ENCODE data around the gene LSM12.
"Not testable (repeated sequence)": the region's sequence is repeated elsewhere in the genome, so short reads cannot be mapped to it uniquely, and the experiment has no call there.

Gene LSM12

GRCh38 chr17:44039829-44040635 is 26.4 kb downstream of the LSM12 start:
- DNase-seq, result no peak

GRCh38 chr17:44038604-44039011 is 27.9 kb downstream of the LSM12 start:
- DNase-seq, result no peak

- no peak for DNase-seq
Measured at GRCh38 chr17:44037471-44037870, 29.0 kb downstream of the LSM12 start.

GRCh38 chr17:44034688-44035087 is 31.8 kb downstream of the LSM12 start:
- DNase-seq, result not testable (repeated sequence)

GRCh38 chr17:44033861-44034408 is 32.5 kb downstream of the LSM12 start:
- no peak for DNase-seq

- DNase-seq, result no peak
Measured at GRCh38 chr17:44030482-44030881, 36.0 kb downstream of the LSM12 start.

GRCh38 chr17:44029736-44030135 is 36.7 kb downstream of the LSM12 start:
- DNase-seq, result no peak

- no peak for DNase-seq
Measured at GRCh38 chr17:44024853-44025252, 41.6 kb downstream of the LSM12 start.

GRCh38 chr17:44024271-44024663 is 42.2 kb downstream of the LSM12 start:
- DNase-seq, result no peak

GRCh38 chr17:44023545-44024270 is 42.8 kb downstream of the LSM12 start:
- DNase-seq, result no peak

- no peak for DNase-seq
Measured at GRCh38 chr17:44022246-44022645, 44.2 kb downstream of the LSM12 start.

- not testable (repeated sequence) for DNase-seq
Measured at GRCh38 chr17:44021227-44021626, 45.2 kb downstream of the LSM12 start.

GRCh38 chr17:44014437-44015172 is 51.9 kb downstream of the LSM12 start, which contains the start of gene TMEM101:
Gene TMEM101, minus strand, starts transcription at chr17:44014963. Its CDS starts 11 bp downstream, at chr17:44014952.
- DNase-seq, result peak; percentile 89

GRCh38 chr17:44014133-44014436 is 52.4 kb downstream of the LSM12 start:
- DNase-seq, result no peak

GRCh38 chr17:44012874-44013273 is 53.6 kb downstream of the LSM12 start:
- no peak for DNase-seq

- DNase-seq, result no peak
Measured at GRCh38 chr17:44012391-44012790, 54.1 kb downstream of the LSM12 start.

- DNase-seq, result no peak
Measured at GRCh38 chr17:44011876-44012275, 54.6 kb downstream of the LSM12 start.

- no peak for DNase-seq
Measured at GRCh38 chr17:44010966-44011647, 55.4 kb downstream of the LSM12 start.

GRCh38 chr17:44008205-44008909 is 58.1 kb downstream of the LSM12 start:
- DNase-seq, result no peak

GRCh38 chr17:44007346-44008204 is 58.9 kb downstream of the LSM12 start:
- DNase-seq, result no peak
